ENCODE data around the gene TBC1D8.
A peak's percentile ranks its signal among the peaks of the same experiment; 100 is the strongest.

The TBC1D8 gene

GRCh38 chr2:101023327-101024107, 127.7 kb downstream of the TBC1D8 start:
- no peak overlapping the region for H3K4me3 ChIP-seq (ENCODE audit: low read depth, low read length)
- no peak for TF ChIP-seq CTCF (IDR thresholded peaks at IDR 0.05; ENCODE audit: borderline replicate concordance, insufficient read depth, low read depth, low read length)

GRCh38 chr2:101022221-101022620, 129.0 kb downstream of the TBC1D8 start:
- no peak for TF ChIP-seq CTCF (IDR thresholded peaks at IDR 0.05; ENCODE audit: borderline replicate concordance, insufficient read depth, low read depth, low read length)

GRCh38 chr2:101018934-101019333, 132.2 kb downstream of the TBC1D8 start:
- no peak for TF ChIP-seq CTCF (IDR thresholded peaks at IDR 0.05; ENCODE audit: borderline replicate concordance, insufficient read depth, low read depth, low read length)

More at GRCh38 chr2:101022221-101022620, 129.0 kb downstream of the TBC1D8 start:
- no peak overlapping the region for H3K4me3 ChIP-seq (ENCODE audit: low read depth, low read length)

GRCh38 chr2:101017371-101017770, 133.8 kb downstream of the TBC1D8 start:
- H3K4me3 ChIP-seq (ENCODE audit: low read depth, low read length) = no peak overlapping the region

More at GRCh38 chr2:101018934-101019333, 132.2 kb downstream of the TBC1D8 start:
- no peak overlapping the region for H3K4me3 ChIP-seq (ENCODE audit: low read depth, low read length)

GRCh38 chr2:101014264-101014857, 136.8 kb downstream of the TBC1D8 start:
- TF ChIP-seq CTCF (IDR thresholded peaks at IDR 0.05; ENCODE audit: borderline replicate concordance, insufficient read depth, low read depth, low read length) = no peak
- no peak overlapping the region for H3K4me3 ChIP-seq (ENCODE audit: low read depth, low read length)

More at GRCh38 chr2:101017371-101017770, 133.8 kb downstream of the TBC1D8 start:
- no peak for TF ChIP-seq CTCF (IDR thresholded peaks at IDR 0.05; ENCODE audit: borderline replicate concordance, insufficient read depth, low read depth, low read length)

- TF ChIP-seq CTCF (IDR thresholded peaks at IDR 0.05; ENCODE audit: borderline replicate concordance, insufficient read depth, low read depth, low read length) = peak; percentile 56; the same call in 1 of the 2 replicates
- no peak overlapping the region for H3K4me3 ChIP-seq (ENCODE audit: low read depth, low read length)
Measured at GRCh38 chr2:101012706-101013181, 138.4 kb downstream of the TBC1D8 start.
